GM10847 (cell line): Measurements from ENCODE around the gene SPDEF.

ENCODE experiments used
- POLR2A ChIP-seq: IDR thresholded peaks from 2 replicates; pipeline ENCODE4 v1.6.1; 2011; ENCODE audit not compliant: insufficient read length; ENCODE audit errors: extremely low read depth

Gene SPDEF

GRCh38 chr6:34523441-34524206 is 32.5 kb downstream of the SPDEF start:
- no peak for TF ChIP-seq POLR2A

GRCh38 chr6:34522761-34523160 is 33.4 kb downstream of the SPDEF start:
- no peak for TF ChIP-seq POLR2A

- no peak for TF ChIP-seq POLR2A
These were observed 34.5 kb downstream of the SPDEF start for GRCh38 chr6:34521463-34522285.

DNA sequence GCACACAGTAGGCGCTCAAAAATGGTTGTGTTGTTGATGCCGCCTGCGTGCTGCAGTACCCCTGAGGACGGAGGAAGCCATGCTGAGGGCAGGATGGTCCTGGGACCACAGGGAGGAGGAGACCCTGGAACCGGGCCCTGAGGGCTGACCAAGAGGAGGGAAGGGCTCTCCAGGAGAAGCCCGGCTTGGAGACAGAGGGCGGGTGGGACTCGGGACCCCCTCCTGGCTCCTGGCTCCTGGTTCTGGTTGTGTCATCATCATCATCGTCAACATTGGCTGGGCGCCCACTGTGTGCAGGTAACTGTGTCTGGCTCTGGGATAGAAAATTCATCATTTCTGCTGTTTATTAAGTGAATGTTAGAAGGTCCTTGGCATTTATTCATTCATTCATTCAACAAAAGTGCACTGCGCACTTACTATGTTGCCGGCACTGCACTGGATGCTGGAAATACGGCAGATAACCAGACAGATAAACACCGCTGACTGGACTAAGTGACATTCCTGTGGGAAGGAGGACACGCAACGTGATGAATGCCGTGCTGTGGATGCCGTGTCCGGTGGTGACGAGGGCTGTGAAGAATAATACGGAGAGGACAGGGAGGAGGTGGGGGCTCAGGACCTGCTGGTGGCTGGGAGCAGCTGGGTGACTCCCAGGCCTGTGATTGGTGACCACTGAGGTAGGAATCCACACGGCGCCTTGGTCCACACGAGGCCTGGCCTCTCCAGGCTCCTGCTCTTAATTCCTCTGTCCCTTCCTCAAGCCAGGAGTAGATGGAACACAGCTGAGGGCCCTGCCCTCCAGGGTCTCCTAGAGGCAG is 35.3 kb downstream of the SPDEF start:
- no peak for TF ChIP-seq POLR2A

GRCh38 chr6:34519971-34520644 is 36.0 kb downstream of the SPDEF start:
- no peak for TF ChIP-seq POLR2A

- TF ChIP-seq POLR2A = no peak
These were observed 37.3 kb downstream of the SPDEF start for GRCh38 chr6:34518669-34519365.

GRCh38 chr6:34517966-34518365 is 38.2 kb downstream of the SPDEF start:
- no peak for TF ChIP-seq POLR2A

DNA sequence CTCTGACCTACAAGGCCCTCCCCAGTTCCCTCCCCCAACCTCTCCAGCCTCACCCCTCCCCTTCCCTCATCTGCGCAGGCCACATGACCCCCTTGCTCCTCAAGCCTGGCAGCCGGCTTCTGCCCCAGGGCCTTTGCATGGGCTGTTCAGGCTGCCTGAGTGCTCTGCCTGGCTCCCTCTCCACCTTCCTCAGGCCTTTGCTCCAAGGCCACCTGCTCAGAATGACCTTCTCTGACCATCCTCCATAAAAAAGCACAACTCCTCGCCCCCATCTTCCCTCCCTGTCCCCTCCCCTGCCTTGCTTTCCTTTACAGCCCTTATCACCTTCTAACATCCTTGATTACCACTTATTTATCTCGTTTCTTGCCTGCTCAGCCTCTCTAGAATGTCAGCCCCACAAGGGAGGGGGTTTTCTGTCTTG is 38.7 kb downstream of the SPDEF start:
- no peak for TF ChIP-seq POLR2A

- no peak for TF ChIP-seq POLR2A
These were observed 39.5 kb downstream of the SPDEF start for GRCh38 chr6:34516391-34517324.

GRCh38 chr6:34515473-34516387 is 40.4 kb downstream of the SPDEF start:
- no peak for TF ChIP-seq POLR2A

DNA sequence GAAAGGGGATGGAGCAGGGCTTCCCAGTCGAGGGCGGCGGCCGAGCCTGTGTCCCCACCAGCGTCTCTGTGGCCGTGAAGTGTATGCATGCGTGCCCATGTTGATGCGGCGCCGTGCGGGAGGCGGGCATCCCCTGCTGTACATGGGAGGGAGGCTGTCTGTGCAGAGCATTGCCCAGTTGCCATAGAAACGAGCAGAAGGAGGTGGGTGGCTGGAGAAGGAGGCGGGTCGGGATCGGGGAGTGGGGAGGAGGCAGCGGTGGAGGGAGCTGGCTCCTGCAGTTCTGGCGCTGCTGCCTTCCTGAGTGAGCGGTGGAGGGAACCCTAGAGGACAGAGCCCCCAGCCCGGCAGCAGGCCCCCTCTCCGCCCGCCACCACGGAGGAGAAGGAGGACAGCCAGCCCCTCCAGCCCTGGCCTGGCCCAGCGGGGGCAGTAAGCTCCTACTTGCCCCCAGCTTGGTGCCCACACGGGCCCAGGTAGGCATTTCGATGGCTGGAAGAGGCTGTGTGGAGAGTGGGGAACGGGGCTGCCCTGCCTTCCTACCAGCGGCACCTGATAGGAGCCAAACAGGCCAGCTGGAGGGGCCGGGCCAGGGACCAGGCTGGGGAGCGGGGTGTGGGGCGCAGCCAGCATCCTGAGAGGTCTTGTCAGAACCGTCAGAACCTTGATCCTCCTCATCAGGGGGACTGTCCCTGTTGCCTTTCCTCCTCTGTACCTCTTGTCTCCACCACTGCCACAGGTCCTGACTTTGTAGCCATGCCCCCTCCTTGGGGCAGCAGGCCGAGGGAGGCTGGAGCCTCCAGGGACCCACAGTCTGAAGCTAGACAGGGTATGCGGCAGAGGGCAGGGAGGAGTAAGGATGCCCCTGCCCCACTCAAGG is 41.3 kb downstream of the SPDEF start:
- no peak for TF ChIP-seq POLR2A
